Right forelimb (tissue), 1 donor: ENCODE results near the gene STARD9.
"Not testable (repeated sequence)": the region's sequence is repeated elsewhere in the genome, so short reads cannot be mapped to it uniquely, and the experiment has no call there.

Experiments
- DNase-seq: peaks from one replicate; pipeline ENCODE4 v3.0.0-alpha.2; 2018

Gene STARD9

GRCh38 chr15:42732095-42732827, 156.9 kb downstream of the STARD9 start:
- no peak for DNase-seq

- no peak for DNase-seq
These were observed 157.6 kb downstream of the STARD9 start for GRCh38 chr15:42733027-42733426.

GRCh38 chr15:42734076-42734672, 158.8 kb downstream of the STARD9 start:
- DNase-seq, result no peak

GRCh38 chr15:42735382-42736165, 160.2 kb downstream of the STARD9 start:
- no peak for DNase-seq

GRCh38 chr15:42736178-42736792, 160.9 kb downstream of the STARD9 start:
- DNase-seq, result peak; percentile 67

GRCh38 chr15:42736793-42737528, 161.6 kb downstream of the STARD9 start, which contains the start of gene CDAN1:
Gene CDAN1, minus strand, starts transcription at chr15:42737128. Its CDS starts 26 bp downstream, at chr15:42737102.
- DNase-seq, result peak; percentile 96

- no peak for DNase-seq
These were observed 162.3 kb downstream of the STARD9 start for GRCh38 chr15:42737529-42738328.

- DNase-seq, result no peak
These were observed 166.3 kb downstream of the STARD9 start for GRCh38 chr15:42741710-42742109.

- DNase-seq, result no peak
These were observed 166.7 kb downstream of the STARD9 start for GRCh38 chr15:42742149-42742548.

- DNase-seq, result no peak
These were observed 168.8 kb downstream of the STARD9 start for GRCh38 chr15:42744195-42744594.

GRCh38 chr15:42749266-42749665, 173.9 kb downstream of the STARD9 start:
- DNase-seq, result no peak

- no peak for DNase-seq
These were observed 174.9 kb downstream of the STARD9 start for GRCh38 chr15:42750306-42750705.

GRCh38 chr15:42759093-42759492, 183.7 kb downstream of the STARD9 start:
- DNase-seq, result no peak

GRCh38 chr15:42760759-42761158, 185.4 kb downstream of the STARD9 start:
- DNase-seq, result no peak

GRCh38 chr15:42761813-42762212, 186.4 kb downstream of the STARD9 start:
- DNase-seq, result not testable (repeated sequence)

GRCh38 chr15:42764154-42764731, 188.8 kb downstream of the STARD9 start:
- DNase-seq, result not testable (repeated sequence)

GRCh38 chr15:42766109-42766508, 190.7 kb downstream of the STARD9 start:
- DNase-seq, result not testable (repeated sequence)
